HEK293 (cell line): ENCODE data around the gene FAM237B.

Source experiments
- CTCF ChIA-PET: fragments of 350-600 bp; formaldehyde crosslinking; extraction: SDS; loops from one replicate; lab custom pipeline; 2021; ENCODE audit warnings: antibody characterized with exemption; lab: Yijun Ruan, JAX
- POLR2A ChIA-PET: fragments of 300-600 bp; formaldehyde crosslinking; extraction: SDS; loops from one replicate; lab custom pipeline; 2020; ENCODE audit warnings: antibody characterized with exemption, inconsistent platforms; lab: Yijun Ruan, JAX
- H3K27ac ChIP-seq: fragments of 200-500 bp; sonication (Bioruptor generic); 2 replicates; pipeline ENCODE4 v1.5.1; 2014; ENCODE audit warnings: low read depth, low read length, control low read depth, inconsistent platforms; ENCODE audit errors: extremely low read depth
- H3K36me3 ChIP-seq, 2 experiments: fragments of 200-500 bp in 1 of 2; sonication (Bioruptor generic) in 1 of 2; 1 replicate in 1 of 2; 2 replicates in 1 of 2; pipeline ENCODE4 v1.5.1; 2014 to 2017; ENCODE audit warnings: inconsistent platforms in 2 of 2, low read length in 2 of 2; ENCODE audit not compliant: control insufficient read depth in 2 of 2, insufficient read depth in 1 of 2
- H3K4me1 ChIP-seq: fragments of 200-500 bp; sonication (Bioruptor generic); 2 replicates; pipeline ENCODE4 v1.5.1; 2014; ENCODE audit warnings: mild to moderate bottlenecking, low read length, inconsistent platforms; ENCODE audit not compliant: control insufficient read depth, insufficient read depth
- H3K4me3 ChIP-seq: 2 replicates; pipeline ENCODE4 v1.5.1; 2011; ENCODE audit warnings: low read depth, mild to moderate bottlenecking, control low read depth, low read length, moderate library complexity
- H3K9me3 ChIP-seq: fragments of 200-500 bp; sonication (Bioruptor generic); 2 replicates; pipeline ENCODE4 v1.5.1; 2014; ENCODE audit warnings: low read depth, low read length, inconsistent platforms; ENCODE audit not compliant: control insufficient read depth, insufficient read depth
- EGR2 ChIP-seq: fragments of 450-650 bp; formaldehyde crosslinking; IDR thresholded peaks from 2 replicates; pipeline ENCODE4 v1.5.1; 2016; ENCODE audit warnings: low read depth, missing biosample characterization, missing genetic modification characterization
- GLI4 ChIP-seq: fragments of 450-650 bp; formaldehyde crosslinking; IDR thresholded peaks from 2 replicates; pipeline ENCODE4 v1.5.1; 2016; ENCODE audit warnings: missing biosample characterization, missing genetic modification characterization
- GLIS1 ChIP-seq: fragments of 450-650 bp; formaldehyde crosslinking; IDR thresholded peaks from 2 replicates; pipeline ENCODE4 v1.5.1; 2016; ENCODE audit warnings: missing biosample characterization, missing genetic modification characterization
- HIC1 ChIP-seq: fragments of 450-650 bp; formaldehyde crosslinking; IDR thresholded peaks from 2 replicates; pipeline ENCODE4 v1.5.1; 2016; ENCODE audit warnings: missing biosample characterization, missing genetic modification characterization
- KLF1 ChIP-seq: fragments of 450-650 bp; formaldehyde crosslinking; IDR thresholded peaks from 2 replicates; pipeline ENCODE4 v1.5.1; 2016; ENCODE audit warnings: missing biosample characterization, missing genetic modification characterization
- ZFHX2 ChIP-seq: fragments of 450-650 bp; formaldehyde crosslinking; conservative IDR thresholded peaks from 2 replicates; pipeline ENCODE4 v1.5.1; 2016; ENCODE audit warnings: missing biosample characterization, missing genetic modification characterization
- ZIC2 ChIP-seq: fragments of 450-650 bp; formaldehyde crosslinking; IDR thresholded peaks from 2 replicates; pipeline ENCODE4 v1.5.1; 2016; ENCODE audit warnings: missing biosample characterization, missing genetic modification characterization
- ZNF211 ChIP-seq: fragments of 450-650 bp; formaldehyde crosslinking; IDR thresholded peaks from 2 replicates; pipeline ENCODE4 v1.5.1; 2016; ENCODE audit warnings: low read depth, missing biosample characterization, missing genetic modification characterization
- ZNF239 ChIP-seq: fragments of 450-650 bp; formaldehyde crosslinking; IDR thresholded peaks from 2 replicates; pipeline ENCODE4 v1.5.1; 2016; ENCODE audit warnings: missing biosample characterization, missing genetic modification characterization
- ZNF335 ChIP-seq: fragments of 450-650 bp; formaldehyde crosslinking; conservative IDR thresholded peaks from 2 replicates; pipeline ENCODE4 v1.5.1; 2016; ENCODE audit warnings: missing biosample characterization, missing genetic modification characterization
- ZNF391 ChIP-seq: fragments of 450-650 bp; formaldehyde crosslinking; IDR thresholded peaks from 2 replicates; pipeline ENCODE4 v1.5.1; 2016; ENCODE audit warnings: low read depth, missing biosample characterization, missing genetic modification characterization, borderline replicate concordance
- ZNF433 ChIP-seq: fragments of 450-650 bp; formaldehyde crosslinking; IDR thresholded peaks from 2 replicates; pipeline ENCODE4 v1.5.1; 2016; ENCODE audit warnings: missing biosample characterization, missing genetic modification characterization, low read depth
- ZNF48 ChIP-seq: fragments of 450-650 bp; formaldehyde crosslinking; IDR thresholded peaks from 2 replicates; pipeline ENCODE4 v1.5.1; 2016; ENCODE audit warnings: missing biosample characterization, missing genetic modification characterization
- ZNF555 ChIP-seq: fragments of 450-650 bp; formaldehyde crosslinking; conservative IDR thresholded peaks from 2 replicates; pipeline ENCODE4 v1.5.1; 2017; ENCODE audit warnings: missing biosample characterization, mild to moderate bottlenecking, missing genetic modification characterization, inconsistent platforms
- ZNF585B ChIP-seq: fragments of 450-650 bp; formaldehyde crosslinking; IDR thresholded peaks from 2 replicates; pipeline ENCODE4 v1.5.1; 2016; ENCODE audit warnings: missing biosample characterization, missing genetic modification characterization
- ZNF600 ChIP-seq: fragments of 450-650 bp; formaldehyde crosslinking; IDR thresholded peaks from 2 replicates; pipeline ENCODE4 v1.5.1; 2016; ENCODE audit warnings: missing biosample characterization, missing genetic modification characterization
- ZNF707 ChIP-seq: fragments of 450-650 bp; formaldehyde crosslinking; IDR thresholded peaks from 2 replicates; pipeline ENCODE4 v1.5.1; 2016; ENCODE audit warnings: missing biosample characterization, missing genetic modification characterization
- ZNF830 ChIP-seq: fragments of 450-650 bp; IDR thresholded peaks from 2 replicates; pipeline ENCODE4 v1.5.0; 2018; ENCODE audit warnings: missing biosample characterization, missing genetic modification characterization, low read depth, mild to moderate bottlenecking, moderate library complexity
- ZSCAN16 ChIP-seq: fragments of 450-650 bp; formaldehyde crosslinking; IDR thresholded peaks from 2 replicates; pipeline ENCODE4 v1.5.1; 2016; ENCODE audit warnings: missing biosample characterization, missing genetic modification characterization
- TF ChIP-seq, protein P1 (sequence below): fragments of 450-650 bp; formaldehyde crosslinking; optimal IDR thresholded peaks from 2 replicates; pipeline ENCODE3; 2016; ENCODE audit warnings: missing biosample characterization, mild to moderate bottlenecking, missing genetic modification characterization
- TF ChIP-seq, protein P2 (sequence below): fragments of 450-650 bp; formaldehyde crosslinking; IDR thresholded peaks from 2 replicates; pipeline ENCODE4 v1.5.1; 2016; ENCODE audit warnings: missing biosample characterization, missing genetic modification characterization
- TF ChIP-seq, protein P3 (sequence below): fragments of 450-650 bp; formaldehyde crosslinking; IDR thresholded peaks from 2 replicates; pipeline ENCODE4 v1.5.1; 2016; ENCODE audit warnings: missing biosample characterization, missing genetic modification characterization
- TF ChIP-seq, protein P4 (sequence below): fragments of 450-650 bp; formaldehyde crosslinking; IDR thresholded peaks from 2 replicates; pipeline ENCODE4 v1.5.1; 2017; ENCODE audit warnings: missing biosample characterization, missing genetic modification characterization
- TF ChIP-seq, protein P5 (sequence below): fragments of 450-650 bp; formaldehyde crosslinking; IDR thresholded peaks from 2 replicates; pipeline ENCODE4 v1.5.1; 2016; ENCODE audit warnings: missing biosample characterization, missing genetic modification characterization, low read depth

FAM237B gene

GRCh38 chr7:90320801-90321494, at the start of gene FAM237B:
TSS of gene FAM237B (minus strand) at chr7:90321304. CDS start at chr7:90319748, 1,556 bp downstream.
- POLR2A ChIA-PET, result no interaction called here
- Histone ChIP-seq H3K4me1 (no peaks in the 10 kb centered on the region), H3K9me3 (no peaks in the 10 kb centered on the region), H3K4me3 (peak within 1 kb of the TSS; percentile 35), H3K36me3 (no peaks in the 10 kb centered on the region), H3K27ac (no peak within 1 kb of the TSS)
- CTCF ChIA-PET, result interaction anchor here (1.4 kb wide), 1 partner anchor 23 kb away, joined by 4 read pairs; no protein-coding TSS in a partner anchor
- TF ChIP-seq, protein P1, sequence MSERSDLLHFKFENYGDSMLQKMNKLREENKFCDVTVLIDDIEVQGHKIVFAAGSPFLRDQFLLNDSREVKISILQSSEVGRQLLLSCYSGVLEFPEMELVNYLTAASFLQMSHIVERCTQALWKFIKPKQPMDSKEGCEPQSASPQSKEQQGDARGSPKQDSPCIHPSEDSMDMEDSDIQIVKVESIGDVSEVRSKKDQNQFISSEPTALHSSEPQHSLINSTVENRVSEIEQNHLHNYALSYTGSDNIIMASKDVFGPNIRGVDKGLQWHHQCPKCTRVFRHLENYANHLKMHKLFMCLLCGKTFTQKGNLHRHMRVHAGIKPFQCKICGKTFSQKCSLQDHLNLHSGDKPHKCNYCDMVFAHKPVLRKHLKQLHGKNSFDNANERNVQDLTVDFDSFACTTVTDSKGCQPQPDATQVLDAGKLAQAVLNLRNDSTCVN, result peak; percentile 56
- TF ChIP-seq GLI4 (tag by site-specific recombination) (no peak), ZNF585B (tag by site-specific recombination) (no peak), KLF1 (peak; percentile 34; the same call in 1 of the 2 replicates), GLIS1 (tag by site-specific recombination) (0 out of 2 replicates have a peak, but pooled peaks have one; percentile 7), HIC1 (tag by site-specific recombination) (0 out of 2 replicates have a peak, but pooled peaks have one; percentile 16), ZSCAN16 (no peak), ZFHX2 (tag by site-specific recombination) (peak; percentile 70), ZIC2 (peak; percentile 76), ZNF48 (tag by site-specific recombination) (no peak), ZNF335 (tag by site-specific recombination) (peak; percentile 45), ZNF211 (tag by site-specific recombination) (no peak), EGR2 (tag by site-specific recombination) (peak; percentile 60; the same call in 1 of the 2 replicates), ZNF600 (peak; percentile 50; the same call in 1 of the 2 replicates)
- TF ChIP-seq, protein P2, sequence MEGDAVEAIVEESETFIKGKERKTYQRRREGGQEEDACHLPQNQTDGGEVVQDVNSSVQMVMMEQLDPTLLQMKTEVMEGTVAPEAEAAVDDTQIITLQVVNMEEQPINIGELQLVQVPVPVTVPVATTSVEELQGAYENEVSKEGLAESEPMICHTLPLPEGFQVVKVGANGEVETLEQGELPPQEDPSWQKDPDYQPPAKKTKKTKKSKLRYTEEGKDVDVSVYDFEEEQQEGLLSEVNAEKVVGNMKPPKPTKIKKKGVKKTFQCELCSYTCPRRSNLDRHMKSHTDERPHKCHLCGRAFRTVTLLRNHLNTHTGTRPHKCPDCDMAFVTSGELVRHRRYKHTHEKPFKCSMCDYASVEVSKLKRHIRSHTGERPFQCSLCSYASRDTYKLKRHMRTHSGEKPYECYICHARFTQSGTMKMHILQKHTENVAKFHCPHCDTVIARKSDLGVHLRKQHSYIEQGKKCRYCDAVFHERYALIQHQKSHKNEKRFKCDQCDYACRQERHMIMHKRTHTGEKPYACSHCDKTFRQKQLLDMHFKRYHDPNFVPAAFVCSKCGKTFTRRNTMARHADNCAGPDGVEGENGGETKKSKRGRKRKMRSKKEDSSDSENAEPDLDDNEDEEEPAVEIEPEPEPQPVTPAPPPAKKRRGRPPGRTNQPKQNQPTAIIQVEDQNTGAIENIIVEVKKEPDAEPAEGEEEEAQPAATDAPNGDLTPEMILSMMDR, result peak; percentile 43; the same call in 1 of the 2 replicates

DNA sequence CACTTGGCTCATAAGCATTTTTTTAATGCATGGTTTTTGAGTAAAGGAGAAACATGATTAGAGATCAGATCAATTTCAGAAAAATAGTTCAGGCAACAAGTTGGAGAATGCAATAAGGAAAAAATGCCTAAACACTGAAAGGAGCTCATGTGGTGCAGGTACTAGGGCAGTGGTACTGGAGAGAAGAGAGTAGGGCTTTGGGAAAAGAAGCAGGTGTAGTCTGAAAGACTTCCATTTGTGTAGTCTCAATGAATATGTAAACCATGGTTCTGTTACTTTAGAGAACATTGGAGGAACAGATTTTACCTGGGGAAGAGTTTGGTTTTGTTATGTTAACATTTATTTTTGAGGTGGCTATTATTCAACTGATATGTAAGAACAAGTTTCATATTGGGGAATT, 30.9 kb upstream of the FAM237B start:
- POLR2A ChIA-PET, result no interaction called here
- TF ChIP-seq, protein P3, sequence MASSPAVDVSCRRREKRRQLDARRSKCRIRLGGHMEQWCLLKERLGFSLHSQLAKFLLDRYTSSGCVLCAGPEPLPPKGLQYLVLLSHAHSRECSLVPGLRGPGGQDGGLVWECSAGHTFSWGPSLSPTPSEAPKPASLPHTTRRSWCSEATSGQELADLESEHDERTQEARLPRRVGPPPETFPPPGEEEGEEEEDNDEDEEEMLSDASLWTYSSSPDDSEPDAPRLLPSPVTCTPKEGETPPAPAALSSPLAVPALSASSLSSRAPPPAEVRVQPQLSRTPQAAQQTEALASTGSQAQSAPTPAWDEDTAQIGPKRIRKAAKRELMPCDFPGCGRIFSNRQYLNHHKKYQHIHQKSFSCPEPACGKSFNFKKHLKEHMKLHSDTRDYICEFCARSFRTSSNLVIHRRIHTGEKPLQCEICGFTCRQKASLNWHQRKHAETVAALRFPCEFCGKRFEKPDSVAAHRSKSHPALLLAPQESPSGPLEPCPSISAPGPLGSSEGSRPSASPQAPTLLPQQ (tag by site-specific recombination), result no peak
- TF ChIP-seq ZNF239 (tag by site-specific recombination) (no peak), ZNF391 (tag by site-specific recombination) (no peak), ZNF433 (tag by site-specific recombination) (no peak), ZNF830 (tag by site-specific recombination) (no peak), ZNF707 (tag by site-specific recombination) (no peak), ZNF555 (tag by site-specific recombination) (no peak)
- TF ChIP-seq, protein P4, sequence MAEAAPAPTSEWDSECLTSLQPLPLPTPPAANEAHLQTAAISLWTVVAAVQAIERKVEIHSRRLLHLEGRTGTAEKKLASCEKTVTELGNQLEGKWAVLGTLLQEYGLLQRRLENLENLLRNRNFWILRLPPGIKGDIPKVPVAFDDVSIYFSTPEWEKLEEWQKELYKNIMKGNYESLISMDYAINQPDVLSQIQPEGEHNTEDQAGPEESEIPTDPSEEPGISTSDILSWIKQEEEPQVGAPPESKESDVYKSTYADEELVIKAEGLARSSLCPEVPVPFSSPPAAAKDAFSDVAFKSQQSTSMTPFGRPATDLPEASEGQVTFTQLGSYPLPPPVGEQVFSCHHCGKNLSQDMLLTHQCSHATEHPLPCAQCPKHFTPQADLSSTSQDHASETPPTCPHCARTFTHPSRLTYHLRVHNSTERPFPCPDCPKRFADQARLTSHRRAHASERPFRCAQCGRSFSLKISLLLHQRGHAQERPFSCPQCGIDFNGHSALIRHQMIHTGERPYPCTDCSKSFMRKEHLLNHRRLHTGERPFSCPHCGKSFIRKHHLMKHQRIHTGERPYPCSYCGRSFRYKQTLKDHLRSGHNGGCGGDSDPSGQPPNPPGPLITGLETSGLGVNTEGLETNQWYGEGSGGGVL (tag by site-specific recombination), result no peak
- TF ChIP-seq, protein P5, sequence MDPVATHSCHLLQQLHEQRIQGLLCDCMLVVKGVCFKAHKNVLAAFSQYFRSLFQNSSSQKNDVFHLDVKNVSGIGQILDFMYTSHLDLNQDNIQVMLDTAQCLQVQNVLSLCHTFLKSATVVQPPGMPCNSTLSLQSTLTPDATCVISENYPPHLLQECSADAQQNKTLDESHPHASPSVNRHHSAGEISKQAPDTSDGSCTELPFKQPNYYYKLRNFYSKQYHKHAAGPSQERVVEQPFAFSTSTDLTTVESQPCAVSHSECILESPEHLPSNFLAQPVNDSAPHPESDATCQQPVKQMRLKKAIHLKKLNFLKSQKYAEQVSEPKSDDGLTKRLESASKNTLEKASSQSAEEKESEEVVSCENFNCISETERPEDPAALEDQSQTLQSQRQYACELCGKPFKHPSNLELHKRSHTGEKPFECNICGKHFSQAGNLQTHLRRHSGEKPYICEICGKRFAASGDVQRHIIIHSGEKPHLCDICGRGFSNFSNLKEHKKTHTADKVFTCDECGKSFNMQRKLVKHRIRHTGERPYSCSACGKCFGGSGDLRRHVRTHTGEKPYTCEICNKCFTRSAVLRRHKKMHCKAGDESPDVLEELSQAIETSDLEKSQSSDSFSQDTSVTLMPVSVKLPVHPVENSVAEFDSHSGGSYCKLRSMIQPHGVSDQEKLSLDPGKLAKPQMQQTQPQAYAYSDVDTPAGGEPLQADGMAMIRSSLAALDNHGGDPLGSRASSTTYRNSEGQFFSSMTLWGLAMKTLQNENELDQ (tag by site-specific recombination), result no peak

More for the DNA sequence above, 30.9 kb upstream of the FAM237B start:
- Histone ChIP-seq H3K27ac (no peak overlapping the region), H3K4me3 (no peak overlapping the region), H3K36me3 (peaks cover 21 to 24% of the 10 kb centered on the region in 2 experiments), H3K9me3 (no peaks in the 10 kb centered on the region), H3K4me1 (no peaks in the 10 kb centered on the region)
- CTCF ChIA-PET, result interaction anchor here (0.6 kb wide), 1 partner anchor 1162 kb away, joined by 3 read pairs; no protein-coding TSS in a partner anchor
